ENCODE results near the gene SPATA21.

- TF ChIP-seq CTCF (IDR thresholded peaks at IDR 0.05) (no peak), POLR2A (IDR thresholded peaks at IDR 0.05) (no peak)
These were observed 13.7 kb upstream of the SPATA21 start for GRCh38 chr1:16450863-16451481.

Measured in testis (tissue), 2 donors.